ENCODE results near the gene ADSS1.
A peak's percentile ranks its signal among the peaks of the same experiment; 100 is the strongest.

Gene ADSS1

DNA sequence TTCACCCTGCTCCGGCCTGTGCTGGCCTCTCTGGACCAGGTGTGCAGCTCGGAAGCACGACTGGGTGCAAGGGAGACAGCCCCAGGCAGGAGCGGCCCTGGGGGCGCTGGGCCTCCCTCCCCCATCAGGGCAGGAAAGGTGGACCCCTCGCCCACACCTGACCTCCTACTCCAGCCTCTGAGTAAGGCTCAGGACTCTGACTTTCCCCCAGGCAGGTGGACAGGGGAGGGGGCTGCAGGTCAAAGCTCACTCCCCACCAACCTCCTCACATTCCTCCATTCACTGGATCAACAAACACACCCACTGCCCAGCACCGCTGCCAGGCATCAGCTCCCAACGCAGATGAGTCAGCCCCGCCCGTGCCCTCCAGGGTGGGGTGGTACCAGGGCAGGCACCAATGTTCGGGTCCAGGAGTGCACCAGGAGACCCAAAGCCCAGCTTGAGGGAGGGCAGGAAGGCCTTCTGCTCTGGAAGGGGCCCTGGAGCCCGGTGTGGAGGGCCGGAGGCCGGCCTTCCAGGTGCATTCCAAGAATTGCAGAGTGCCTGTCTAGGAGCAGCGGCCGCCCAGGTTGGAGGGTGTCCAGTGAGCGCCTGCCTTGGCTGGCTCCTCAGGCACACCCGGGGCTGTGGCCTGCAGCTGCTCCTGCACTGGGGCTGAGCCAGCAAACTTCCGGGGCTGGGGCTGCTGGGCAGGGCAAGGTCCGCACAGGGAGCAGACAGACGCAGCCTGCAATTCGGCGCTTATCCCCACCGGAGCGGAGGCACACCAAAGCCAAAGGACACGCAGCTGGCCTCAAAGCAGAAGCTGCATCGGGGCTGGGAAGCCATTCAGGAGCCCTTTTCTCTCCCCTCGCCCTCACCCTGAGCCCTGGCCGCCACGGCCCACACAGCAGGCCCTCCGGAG, 36.2 kb upstream of the ADSS1 start:
- peak in 1 of 2 experiments; percentile 82 for DNase-seq

DNA sequence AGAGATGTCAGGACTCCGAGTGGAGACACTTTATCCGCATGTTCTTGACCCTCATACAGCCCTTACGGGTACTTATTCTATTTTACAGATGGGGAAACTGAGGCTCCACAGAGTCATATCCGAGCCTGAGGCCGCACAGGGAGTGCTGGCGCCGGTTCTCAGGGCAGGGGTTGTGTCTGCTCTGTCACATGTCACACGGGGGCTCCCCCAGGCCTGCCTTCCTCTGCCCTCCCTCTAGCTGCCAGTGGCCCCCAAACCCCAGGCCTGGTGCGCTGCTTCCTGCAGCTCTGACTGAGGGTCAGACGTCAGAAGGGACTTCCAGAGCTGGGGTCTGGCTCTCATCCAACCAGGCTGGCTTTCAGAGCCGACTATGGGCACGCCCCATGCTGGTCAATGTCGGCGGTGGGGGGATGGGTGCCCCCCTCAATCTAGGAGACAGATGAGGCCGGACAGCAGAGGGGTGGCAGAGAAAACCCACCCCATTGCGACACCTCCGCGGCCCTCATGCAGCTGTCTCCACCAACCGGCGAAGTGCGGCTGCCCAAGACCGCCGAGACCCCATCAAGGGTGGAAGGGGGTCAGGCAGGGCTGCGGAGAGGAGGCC, 35.4 kb upstream of the ADSS1 start:
- DNase-seq: no peak

DNA sequence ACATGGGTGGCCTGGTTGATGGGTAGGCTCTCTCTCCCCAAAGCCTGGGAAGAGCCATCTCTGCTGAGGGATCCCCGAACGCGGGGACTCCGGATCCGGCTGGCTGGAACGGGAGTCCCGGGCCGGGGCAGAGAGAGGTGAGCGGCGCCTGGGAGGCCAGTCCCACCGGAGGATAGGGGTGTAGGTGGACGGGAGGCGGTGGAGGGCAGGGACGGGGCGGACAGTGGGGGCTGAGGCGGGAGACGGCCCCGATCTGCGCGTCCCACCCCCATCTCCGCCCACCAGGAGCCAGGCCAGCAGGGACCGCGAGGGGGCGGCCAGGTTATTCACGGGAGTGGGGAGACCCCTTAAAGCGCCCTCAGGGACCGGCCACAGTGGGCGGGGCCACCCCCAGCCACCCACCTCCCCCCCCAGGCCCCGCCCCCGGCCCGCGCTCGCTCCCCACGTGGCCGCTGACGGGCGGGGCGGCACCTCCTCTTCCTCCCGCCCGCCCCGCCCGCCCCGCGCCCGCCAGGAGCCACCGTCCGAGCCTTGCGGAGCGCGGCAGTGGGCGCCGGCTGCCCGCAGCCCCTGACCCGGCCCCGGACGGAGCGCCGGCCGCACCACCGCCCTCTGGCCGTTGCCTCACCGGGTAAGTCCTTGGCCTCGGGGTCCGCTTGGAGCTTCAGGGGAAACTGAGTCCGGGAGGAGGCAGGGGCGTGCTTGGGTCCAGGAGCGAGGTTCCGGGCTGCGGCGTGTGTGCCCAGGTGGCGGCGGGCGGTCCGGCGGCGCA, 34.7 kb upstream of the ADSS1 start, which contains the start of gene INF2:
TSS of gene INF2 (plus strand) at position 510 of the 772 bp plus-strand sequence. CDS start 11,748 bp downstream, outside the sequence.
- peak in 1 of 2 experiments; percentile 70 for DNase-seq

DNA sequence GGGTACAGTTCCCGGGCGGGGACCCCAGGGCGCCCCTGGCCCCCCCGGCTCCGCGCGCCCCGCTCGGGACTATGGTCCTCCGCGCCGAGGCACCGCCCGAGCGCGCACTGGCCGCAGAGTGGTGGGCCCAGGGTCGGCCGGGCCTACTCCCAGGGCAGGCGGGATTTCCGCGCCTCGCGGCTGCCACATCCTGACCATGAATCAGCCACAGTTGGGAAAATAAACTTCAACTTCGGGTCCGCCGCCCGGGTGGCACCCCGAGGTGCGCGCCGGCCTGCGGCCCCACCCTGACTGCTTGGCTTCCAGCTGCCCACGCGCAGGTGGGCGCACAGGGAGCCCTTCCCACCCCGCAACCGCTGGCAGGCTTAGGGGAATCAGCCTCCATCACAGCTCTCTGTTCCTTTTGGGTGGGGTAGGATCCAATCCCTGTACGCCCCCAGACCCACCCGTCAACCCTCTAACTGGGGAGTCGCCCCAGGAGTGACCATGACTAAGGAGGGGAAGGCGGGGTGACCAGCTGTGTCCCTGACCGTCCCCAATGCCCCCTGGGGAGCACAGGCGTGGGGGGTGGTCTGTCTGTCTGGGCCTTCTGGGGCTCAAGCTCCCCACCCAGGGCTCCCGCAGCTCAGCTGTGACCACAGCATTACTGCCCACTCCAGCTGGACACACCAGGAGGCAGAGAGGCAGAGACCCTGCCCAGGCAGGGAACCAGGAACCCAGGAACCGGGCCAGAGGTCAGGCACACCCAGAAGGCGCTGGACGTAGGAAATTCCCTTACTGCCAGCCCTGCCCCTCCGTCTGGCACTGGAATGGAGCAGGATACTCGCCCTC, 33.9 kb upstream of the ADSS1 start:
- no peak for DNase-seq

DNA sequence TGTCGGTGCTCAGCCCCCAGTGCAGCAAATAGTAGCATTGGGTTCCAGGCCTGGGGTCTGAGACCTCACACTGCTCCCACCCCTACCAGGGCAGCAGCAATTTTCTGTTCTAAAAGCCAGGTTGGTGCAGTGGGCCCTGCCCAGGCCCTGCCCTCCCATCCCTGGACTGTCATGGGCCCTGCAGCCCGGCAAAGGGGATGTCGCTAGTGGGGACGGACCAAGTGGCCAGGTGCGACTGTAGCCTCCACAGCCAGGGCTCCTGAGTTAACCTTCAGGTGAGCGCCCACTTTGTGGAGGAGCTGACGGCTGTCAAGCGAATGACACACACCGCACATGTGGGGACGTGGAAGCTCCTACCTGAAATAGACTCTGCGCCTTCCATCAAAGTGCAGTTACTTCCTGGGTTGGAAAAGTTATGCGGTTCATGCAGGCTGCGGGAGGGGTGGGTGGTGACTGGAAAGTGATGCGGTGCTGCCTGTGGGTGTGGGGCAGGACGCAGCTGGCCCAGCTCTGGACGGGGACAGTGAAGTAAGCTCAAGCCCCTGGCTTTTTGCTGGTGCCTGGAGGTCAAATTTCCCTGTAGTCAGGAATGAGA, 33.1 kb upstream of the ADSS1 start:
- no peak for DNase-seq

DNA sequence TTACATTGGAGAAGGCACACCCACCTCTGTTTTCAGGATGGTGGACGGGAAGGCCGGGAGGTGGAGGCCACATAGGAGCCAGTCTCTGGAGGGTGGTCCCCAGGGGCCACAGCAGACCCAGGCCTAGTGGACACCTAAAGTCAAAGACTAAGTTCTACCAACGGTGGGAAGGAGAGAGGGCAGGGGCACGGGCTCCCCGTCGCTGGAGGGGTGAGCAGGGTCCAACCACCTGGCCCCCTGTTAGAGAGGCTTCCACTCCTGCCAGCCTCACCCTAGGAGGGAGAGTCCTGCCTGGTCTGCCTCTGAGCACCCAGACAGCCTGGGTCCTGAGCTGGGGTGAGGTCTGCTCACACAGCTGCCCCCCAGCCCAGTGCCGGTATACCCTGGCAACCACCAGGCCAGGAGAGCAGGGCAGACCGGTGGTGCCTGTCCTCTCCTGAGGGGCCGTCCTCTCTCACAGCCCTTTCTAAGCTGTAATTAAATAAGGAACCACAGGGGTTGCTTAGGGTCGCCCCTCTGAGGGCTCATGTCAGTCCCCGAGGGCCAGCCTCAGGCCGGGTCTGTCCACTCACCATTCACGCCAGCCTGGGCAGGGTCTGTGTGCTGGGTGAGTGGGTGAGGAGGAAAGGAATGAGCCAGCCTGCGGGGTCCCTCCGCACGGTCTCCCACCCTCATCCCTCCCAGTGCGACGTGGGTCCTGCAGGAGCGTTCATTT, 32.3 kb upstream of the ADSS1 start:
- DNase-seq: no peak

DNA sequence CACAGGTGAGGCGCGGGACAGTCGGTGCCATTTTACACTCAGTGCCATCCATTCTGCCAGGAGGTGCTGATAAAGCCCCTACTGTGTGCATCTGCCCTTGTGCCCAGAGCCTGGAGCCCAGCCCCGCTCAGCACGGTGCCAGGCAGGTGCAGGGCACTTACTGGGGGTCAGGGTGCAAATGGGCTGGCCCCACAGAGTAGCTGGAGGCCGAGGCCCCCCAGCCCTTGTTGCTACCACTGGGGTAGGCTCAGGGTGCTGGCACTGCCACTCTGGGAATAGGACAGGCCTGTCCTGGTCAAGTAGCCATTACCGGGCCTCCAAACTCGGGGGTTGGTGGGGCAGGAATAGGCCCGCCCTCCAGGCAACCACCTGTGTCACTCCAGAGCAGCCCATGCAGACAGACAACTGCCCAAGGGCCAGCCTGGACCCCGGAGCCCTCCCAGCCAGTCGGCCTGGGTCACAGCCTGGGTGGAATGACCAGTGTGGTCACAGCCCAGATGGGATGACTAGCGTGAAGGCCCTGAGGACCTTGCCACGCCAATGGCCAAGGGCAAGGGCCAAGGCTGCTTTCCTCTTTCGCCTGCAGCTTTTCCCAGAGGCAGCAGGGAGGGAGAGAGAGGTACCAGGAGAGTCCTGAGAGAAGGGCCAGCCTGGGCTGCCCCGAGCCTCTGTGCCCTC, 31.6 kb upstream of the ADSS1 start:
- DNase-seq: no peak

DNA sequence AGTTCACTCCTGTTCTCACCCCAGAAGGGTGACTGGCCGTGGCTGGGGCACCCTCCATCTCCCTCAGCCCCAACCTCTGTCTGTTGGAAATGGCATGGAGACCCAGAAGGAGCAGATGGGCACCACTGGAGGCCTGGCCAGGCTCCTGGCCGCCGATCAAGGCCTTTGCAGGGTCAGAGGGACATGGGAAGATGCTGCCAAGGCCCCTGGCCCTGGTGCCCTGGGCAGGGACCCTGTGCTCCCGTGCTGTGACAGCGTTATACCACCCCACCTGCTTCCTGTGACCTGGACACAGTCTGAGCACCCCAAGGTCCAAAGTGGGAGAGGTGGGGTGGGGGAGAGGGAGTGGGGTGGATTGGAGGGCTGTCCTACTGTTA, 31.1 kb upstream of the ADSS1 start:
- no peak for DNase-seq

DNA sequence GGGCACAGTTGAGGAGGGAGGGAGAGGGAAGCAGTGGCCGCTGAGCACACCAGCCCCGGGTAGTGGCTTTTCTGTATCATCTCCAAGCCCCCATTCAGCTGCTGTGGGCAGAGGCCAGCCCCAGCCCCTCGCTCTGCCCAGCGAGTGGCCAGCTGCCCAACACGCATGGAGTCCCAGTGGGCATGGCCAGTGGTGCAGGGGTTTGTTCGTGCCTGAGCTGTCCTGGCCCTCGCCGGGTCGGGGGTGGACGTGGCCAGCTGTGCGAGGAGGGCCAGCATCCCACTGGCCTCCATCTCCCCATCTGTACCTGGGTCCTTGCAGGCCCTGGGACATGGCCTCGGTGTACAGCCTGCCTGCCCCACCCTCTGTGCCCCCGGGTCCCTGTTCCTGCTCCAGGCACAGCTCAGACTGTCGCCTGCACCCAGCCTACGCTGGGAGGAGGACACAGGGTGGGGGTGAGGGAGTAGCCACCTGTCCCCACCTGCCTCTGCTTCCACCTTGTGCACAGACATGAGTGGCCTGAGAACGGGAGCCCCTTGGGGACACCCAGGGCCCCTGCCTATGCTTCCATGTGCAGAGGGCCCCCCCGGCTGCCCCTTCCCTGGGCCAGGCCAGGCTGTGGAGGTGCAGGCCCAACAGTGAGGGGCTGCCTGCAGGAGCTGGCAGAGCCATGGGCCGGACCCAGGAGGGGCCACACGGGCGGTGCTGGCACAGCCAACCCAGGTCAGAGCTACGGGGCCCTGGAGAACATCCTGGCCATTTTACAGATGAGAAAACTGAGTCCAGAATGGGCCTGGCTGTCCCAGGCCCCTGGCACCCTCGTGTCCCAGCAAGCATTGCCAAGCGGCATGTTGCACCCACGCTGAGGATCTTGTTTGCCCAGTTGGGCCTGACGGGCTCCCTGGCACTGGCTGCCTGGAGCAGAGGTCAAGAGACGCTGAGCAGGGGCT, 30.3 kb upstream of the ADSS1 start:
- no peak for DNase-seq

DNA sequence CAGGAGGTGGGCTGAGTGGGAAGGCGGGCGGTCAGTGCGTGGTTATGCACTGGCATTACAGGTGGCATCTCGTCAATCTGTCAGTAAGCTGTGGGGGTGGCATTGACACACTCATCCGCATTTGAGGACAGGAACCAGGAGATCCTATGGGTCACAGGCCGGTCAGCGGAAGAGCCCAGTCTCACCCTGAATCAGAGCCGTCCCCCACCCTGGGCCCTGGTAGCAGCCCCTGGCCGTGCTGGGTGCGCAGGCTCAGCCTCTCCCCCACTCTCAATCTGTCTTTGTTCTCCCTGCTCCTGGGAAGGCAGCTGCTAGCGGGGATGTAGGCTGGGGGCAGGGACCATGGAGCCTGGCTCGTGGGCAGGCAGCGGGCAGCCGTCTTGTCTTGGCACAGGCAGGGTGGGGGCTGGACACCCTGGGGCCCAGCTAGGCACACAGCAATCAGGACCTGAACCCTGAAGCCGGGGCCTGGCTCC, 29.5 kb upstream of the ADSS1 start:
- DNase-seq: no peak

DNA sequence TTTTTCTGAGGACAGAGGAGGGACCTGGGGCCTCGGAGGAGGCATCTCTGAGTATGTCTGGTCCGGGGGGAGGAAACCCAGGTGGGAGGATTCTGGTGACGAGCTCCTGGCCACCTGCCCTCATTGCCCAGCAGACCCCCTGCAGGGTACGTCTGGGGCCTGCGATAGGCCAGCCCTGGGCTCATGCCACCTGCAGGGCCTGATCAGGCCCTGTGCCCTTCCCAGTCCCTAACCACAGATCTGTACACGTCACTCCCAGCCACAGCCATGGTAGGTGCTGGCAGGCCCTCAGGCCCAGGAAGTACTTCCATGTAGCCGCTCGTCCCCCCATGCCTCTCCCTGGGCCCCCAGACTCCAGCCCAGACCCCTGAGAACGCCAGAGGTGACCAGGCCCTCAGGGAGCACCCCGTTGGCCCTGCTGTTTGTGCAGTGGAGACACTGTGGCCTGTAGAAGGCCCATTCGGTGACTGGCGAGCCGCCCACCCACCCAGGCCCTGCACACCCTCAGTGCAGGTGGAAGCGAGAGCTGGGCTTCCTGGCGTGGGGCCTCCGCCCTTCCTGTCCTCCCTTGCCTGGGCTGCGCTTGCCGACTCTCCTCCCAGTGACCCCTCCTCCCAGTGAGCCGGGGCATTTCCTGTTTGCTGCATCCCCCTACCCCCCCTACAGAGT, 28.9 kb upstream of the ADSS1 start:
- no peak for DNase-seq

DNA sequence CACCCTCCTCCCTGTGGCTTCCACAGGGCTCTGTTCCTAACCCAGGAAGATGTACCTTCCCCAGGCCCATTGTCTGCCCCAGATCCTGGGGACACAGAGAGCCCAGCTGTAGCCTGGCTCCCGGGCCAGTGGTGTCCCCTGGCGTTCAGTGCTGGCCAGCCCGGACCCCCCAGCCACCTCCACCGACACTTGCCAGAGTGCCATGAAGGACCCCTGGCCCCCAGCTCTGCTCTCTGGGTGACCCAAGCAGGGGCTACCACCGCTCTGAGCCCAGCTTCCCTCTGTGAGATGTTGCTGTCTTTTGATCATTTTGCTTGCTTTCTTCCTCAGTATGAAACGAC, 28.4 kb upstream of the ADSS1 start:
- no peak for DNase-seq

DNA sequence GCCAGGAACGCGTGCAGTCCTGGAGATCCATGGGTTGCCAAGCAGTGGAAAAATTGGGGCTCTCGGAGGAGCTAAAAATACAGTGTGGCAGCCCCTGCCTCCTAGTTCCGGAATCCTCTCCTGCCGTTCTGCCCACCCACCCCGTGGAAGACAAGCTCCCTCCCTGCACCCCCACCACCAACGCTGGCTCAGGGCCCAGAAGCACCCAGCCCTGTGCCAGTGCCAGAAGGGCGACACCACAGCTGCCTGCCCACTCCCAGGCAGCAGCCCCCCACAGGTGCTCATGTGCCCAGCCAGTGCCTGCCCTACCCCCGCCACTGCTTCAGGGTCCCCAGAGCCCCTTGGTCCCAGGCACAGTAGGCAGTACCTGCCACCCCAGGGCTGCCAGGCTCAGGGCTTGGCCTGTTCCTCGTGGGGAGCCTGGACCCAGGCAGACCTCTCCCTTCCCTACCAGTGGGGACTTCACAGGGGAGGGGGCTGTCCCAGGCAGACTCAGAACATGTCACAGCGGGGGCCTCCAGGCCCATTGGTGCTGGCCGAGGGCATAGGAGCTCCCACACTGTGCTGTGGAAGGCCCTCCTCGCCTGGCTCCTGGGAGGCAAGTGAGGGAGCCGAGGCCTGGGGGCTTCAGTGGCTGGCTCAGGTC, 27.2 kb upstream of the ADSS1 start:
- no peak for DNase-seq

DNA sequence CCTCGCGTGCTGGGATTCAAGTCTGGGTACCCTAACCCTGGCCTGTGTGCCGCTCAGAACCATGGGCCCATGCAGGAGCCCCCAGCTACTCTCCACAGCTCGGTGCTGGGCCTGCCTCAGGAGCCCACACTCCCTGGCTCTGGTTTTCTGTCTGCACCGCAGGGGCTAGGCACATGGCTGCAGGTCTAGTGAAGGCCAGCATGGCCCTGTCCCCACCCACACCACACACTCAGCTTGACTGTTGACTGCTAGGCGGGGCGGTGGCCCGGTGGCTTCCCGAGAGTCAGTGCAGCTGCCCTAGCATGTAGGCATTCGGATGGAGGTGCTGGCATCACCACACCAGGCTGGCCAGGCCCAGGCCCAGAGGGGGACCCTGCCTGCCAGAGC, 26.7 kb upstream of the ADSS1 start:
- no peak for DNase-seq

DNA sequence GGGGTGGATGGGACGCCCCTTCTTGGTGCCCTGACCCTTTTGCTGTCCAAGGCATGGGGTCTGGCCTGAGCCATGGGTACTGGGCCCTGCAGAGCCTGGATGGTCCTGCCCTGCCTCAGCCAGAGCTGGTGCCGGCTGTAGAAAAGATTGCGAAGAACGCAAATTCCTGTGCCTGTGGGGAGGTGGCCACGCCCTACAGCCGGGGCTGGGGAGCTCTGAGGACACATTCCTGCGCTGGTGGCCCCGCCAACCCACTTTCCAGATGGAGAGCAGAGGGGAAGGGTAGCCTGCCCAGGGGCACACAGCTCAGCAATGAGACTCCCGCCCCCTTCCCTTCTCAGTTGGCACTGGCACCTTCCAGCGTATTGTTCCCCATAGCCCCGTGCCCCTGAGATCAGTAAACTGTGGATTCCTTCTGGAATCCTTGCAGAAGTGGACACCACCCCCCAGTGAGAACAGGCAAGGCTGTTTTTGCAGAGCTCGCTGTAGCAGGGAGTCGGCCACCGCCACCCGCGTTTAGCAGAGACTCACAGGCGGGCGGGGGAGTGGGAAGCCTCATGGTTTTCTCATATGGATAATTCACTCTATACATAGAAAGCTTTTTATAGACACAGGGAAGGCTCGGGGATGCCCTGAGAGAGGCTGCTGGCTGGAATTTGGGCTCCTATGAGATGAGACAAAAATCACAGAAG, 26.0 kb upstream of the ADSS1 start:
- DNase-seq: no peak

DNA sequence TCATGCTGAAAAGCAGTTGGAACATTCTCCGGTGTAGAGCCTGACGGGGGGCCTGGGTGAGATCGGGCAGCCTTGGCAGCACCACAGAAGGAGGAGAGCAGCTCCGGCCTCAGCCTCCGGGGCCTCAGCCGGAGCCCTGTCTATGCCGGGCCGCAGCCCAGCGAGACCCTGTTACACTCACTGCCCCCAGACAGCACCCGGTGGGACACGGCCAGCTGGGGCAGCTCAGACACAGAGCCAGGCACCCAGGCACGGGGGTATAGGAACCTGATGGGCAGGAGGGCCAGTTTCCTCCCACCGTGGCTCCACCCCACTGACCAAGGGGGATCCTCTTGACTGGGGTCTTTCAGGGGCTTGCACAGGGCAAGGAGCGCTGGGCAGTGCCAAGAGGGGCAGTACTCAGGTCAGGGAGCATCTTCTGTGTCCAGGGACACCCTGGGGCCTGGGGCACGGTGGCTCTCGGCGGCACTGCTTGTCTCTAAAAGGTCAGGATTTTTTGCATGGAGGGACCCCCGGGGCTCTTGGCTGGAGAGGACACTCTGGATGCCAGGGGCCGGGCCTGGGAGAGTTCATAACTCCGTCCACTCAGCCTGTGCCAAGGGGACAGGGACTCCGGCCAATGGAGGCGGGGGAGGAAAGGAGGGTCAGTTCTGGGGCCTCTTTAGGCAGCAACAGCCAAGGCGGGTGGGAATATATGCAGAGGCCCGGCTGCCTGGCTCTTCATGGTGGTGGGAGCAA, 25.2 kb upstream of the ADSS1 start:
- no peak for DNase-seq

DNA sequence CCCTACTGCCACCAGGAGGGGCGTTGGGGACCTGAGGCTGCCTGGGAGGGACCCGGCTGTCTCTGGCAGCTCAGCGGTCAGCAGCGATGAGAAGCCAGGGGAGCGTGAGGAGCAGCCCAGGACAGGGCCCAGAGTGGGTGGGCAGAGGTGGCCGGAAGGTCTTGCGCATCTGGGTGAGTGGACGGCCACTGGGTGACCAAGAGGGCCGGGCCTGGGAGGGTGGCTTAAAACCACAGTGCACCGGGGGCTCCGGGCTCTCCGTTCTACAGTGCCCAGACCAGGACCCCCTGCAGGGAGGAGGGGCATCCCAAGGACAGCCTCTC, 24.6 kb upstream of the ADSS1 start:
- no peak for DNase-seq
